Hepatocyte (in vitro differentiated cells): ENCODE data around the gene JCAD. TPM values are rescaled to one million over a fixed set of nuclear protein-coding genes. Genes with fewer than 3 reads are reported as not detected.
A peak's percentile ranks its signal among the peaks of the same experiment; 100 is the strongest.

ENCODE experiments used
- DNase-seq: peaks from one replicate; pipeline ENCODE4 v3.0.0-alpha.2; 2016; ENCODE audit warnings: low spot score
- H2AFZ ChIP-seq: fragments of 200-600 bp; sonication (generic); 2 replicates; pipeline ENCODE4 v1.6.0; 2016; ENCODE audit warnings: antibody characterized with exemption, mild to moderate bottlenecking
- H3K27ac ChIP-seq: fragments of 200-600 bp; sonication (generic); 2 replicates; pipeline ENCODE4 v1.5.1; 2016; ENCODE audit warnings: mild to moderate bottlenecking
- H3K27me3 ChIP-seq: fragments of 200-600 bp; sonication (generic); 2 replicates; pipeline ENCODE4 v1.6.1; 2016
- H3K36me3 ChIP-seq: fragments of 200-600 bp; sonication (generic); replicated peaks from 2 replicates; pipeline ENCODE4 v1.5.1; 2016; ENCODE audit warnings: low read depth; ENCODE audit not compliant: insufficient read depth
- H3K4me1 ChIP-seq: fragments of 200-600 bp; sonication (generic); 2 replicates; pipeline ENCODE4 v1.5.1; 2016; ENCODE audit warnings: mild to moderate bottlenecking, moderate library complexity; ENCODE audit not compliant: insufficient read depth
- H3K4me2 ChIP-seq: fragments of 200-600 bp; sonication (generic); 2 replicates; pipeline ENCODE4 v1.6.0; 2016
- H3K4me3 ChIP-seq: fragments of 200-600 bp; sonication (generic); 2 replicates; pipeline ENCODE4 v1.5.1; 2016; ENCODE audit warnings: mild to moderate bottlenecking
- H3K79me2 ChIP-seq: fragments of 200-600 bp; sonication (generic); 2 replicates; pipeline ENCODE4 v1.6.0; 2017; ENCODE audit warnings: mild to moderate bottlenecking
- H3K9me2 ChIP-seq: fragments of 200-600 bp; sonication (generic); replicated peaks from 2 replicates; pipeline ENCODE4 v1.6.0; 2017; ENCODE audit warnings: mild to moderate bottlenecking; ENCODE audit not compliant: insufficient read depth
- H3K9me3 ChIP-seq: fragments of 200-600 bp; sonication (generic); 2 replicates; pipeline ENCODE4 v1.5.1; 2016; ENCODE audit warnings: low read depth, mild to moderate bottlenecking
- H4K20me1 ChIP-seq: fragments of 200-600 bp; sonication (generic); 2 replicates; pipeline ENCODE4 v1.6.0; 2016; ENCODE audit warnings: mild to moderate bottlenecking; ENCODE audit not compliant: insufficient read depth, poor library complexity, severe bottlenecking
- EZH2 ChIP-seq: fragments of 200-600 bp; sonication (generic); IDR thresholded peaks from 2 replicates; pipeline ENCODE4 v1.6.1; 2016; ENCODE audit warnings: antibody characterized with exemption, mild to moderate bottlenecking, borderline replicate concordance
- EZH2phosphoT487 ChIP-seq: fragments of 200-600 bp; sonication (generic); IDR thresholded peaks from one replicate; pipeline ENCODE4 v1.6.1; 2018; ENCODE audit warnings: antibody characterized with exemption, mild to moderate bottlenecking, low read depth, moderate library complexity; ENCODE audit not compliant: unreplicated experiment, severe bottlenecking
- WGBS: methylation state at CpG from one replicate; pipeline ENCODE4 v1.1.6; 2016; ENCODE audit warnings: low lambda C conversion rate; ENCODE audit errors: missing lambda C conversion rate; 5-methylcytosine and 5-hydroxymethylcytosine counted together
- polyA plus RNA-seq: library from polyadenylated mRNA; unstranded; fragments of >200 nt; fragmentation: Nextera tagmentation; extraction: Ambion mirVana; gene quantifications from 2 replicates; pipeline ENCODE4 v1.2.1, GENCODE V29; 2016
- total RNA-seq: library from RNA; depleted of rRNA; stranded (reverse); fragments of >200 nt; gene quantifications from 2 replicates; pipeline ENCODE4 v1.2.3, GENCODE V29; 2014
- TF ChIP-seq, protein P1 (sequence below): fragments of 200-600 bp; sonication (generic); IDR thresholded peaks from 2 replicates; pipeline ENCODE4 v1.5.1; 2016; ENCODE audit warnings: antibody characterized with exemption, mild to moderate bottlenecking; ENCODE audit not compliant: poor library complexity

JCAD gene
- total and polyA plus RNA-seq, 2 experiments from 2014 or later: 7.0 to 12.8 TPM

DNA sequence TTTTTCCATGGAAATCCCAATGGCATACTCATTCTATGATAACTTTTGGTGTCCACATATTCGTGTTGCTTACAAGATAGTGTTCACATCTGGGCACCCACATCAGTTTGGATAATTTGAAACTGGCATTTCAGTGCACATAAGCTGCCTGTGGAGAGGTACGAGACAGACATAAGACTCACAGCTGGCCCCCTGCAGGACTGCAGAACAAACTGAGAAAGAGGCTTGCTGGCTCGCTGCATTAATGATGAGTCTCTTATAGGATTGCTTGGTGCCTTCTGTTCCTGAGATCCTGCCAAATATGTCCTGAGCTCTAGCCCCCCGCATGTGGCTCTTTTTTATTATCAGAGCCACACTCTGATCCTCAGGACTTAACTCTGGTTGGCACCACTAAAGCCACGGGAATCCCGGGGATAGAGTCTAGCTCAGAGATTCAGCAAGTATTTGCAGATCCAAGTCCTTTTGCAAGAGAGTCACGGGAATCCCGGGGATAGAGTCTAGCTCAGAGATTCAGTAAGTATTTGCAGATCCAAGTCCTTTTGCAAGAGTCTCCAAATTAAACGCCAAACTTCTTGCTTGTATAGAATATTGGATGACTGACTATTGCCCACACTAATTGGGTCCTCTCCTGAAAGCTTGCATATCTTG, 34.0 kb upstream of the JCAD start:
- no peaks in the 10 kb centered on the region for H3K36me3 ChIP-seq
- H3K4me2 ChIP-seq: no peak overlapping the region
- H3K4me3 ChIP-seq: no peak overlapping the region
- no peak overlapping the region for H2AFZ ChIP-seq
- H3K27me3 ChIP-seq: no peaks in the 10 kb centered on the region
- WGBS: 62% methylated on average over 9 of the region's 9 CpGs
- H3K9me3 ChIP-seq: no peaks in the 10 kb centered on the region
- H4K20me1 ChIP-seq: no peaks in the 10 kb centered on the region
- no peak overlapping the region for H3K27ac ChIP-seq
- no peak for TF ChIP-seq EZH2
- TF ChIP-seq, protein P1, sequence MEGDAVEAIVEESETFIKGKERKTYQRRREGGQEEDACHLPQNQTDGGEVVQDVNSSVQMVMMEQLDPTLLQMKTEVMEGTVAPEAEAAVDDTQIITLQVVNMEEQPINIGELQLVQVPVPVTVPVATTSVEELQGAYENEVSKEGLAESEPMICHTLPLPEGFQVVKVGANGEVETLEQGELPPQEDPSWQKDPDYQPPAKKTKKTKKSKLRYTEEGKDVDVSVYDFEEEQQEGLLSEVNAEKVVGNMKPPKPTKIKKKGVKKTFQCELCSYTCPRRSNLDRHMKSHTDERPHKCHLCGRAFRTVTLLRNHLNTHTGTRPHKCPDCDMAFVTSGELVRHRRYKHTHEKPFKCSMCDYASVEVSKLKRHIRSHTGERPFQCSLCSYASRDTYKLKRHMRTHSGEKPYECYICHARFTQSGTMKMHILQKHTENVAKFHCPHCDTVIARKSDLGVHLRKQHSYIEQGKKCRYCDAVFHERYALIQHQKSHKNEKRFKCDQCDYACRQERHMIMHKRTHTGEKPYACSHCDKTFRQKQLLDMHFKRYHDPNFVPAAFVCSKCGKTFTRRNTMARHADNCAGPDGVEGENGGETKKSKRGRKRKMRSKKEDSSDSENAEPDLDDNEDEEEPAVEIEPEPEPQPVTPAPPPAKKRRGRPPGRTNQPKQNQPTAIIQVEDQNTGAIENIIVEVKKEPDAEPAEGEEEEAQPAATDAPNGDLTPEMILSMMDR: no peak
- TF ChIP-seq EZH2phosphoT487: no peak
- H3K9me2 ChIP-seq: no peaks in the 10 kb centered on the region
- H3K79me2 ChIP-seq: no peaks in the 10 kb centered on the region
- peak; percentile 40 for DNase-seq
- H3K4me1 ChIP-seq: no peaks in the 10 kb centered on the region

- Histone ChIP-seq H3K36me3 (no peaks in the 10 kb centered on the region), H3K79me2 (no peaks in the 10 kb centered on the region), H3K4me3 (no peak overlapping the region), H4K20me1 (no peaks in the 10 kb centered on the region), H3K27me3 (no peaks in the 10 kb centered on the region), H3K9me2 (no peaks in the 10 kb centered on the region), H3K27ac (no peak overlapping the region), H3K4me2 (no peak overlapping the region), H3K9me3 (no peaks in the 10 kb centered on the region), H3K4me1 (no peaks in the 10 kb centered on the region), H2AFZ (no peak overlapping the region)
- TF ChIP-seq EZH2phosphoT487: no peak
- DNase-seq: no peak
- WGBS: 85% methylated on average over 13 of the region's 14 CpGs
These were observed 32.9 kb upstream of the JCAD start for GRCh38 chr10:30092151-30092790.

DNA sequence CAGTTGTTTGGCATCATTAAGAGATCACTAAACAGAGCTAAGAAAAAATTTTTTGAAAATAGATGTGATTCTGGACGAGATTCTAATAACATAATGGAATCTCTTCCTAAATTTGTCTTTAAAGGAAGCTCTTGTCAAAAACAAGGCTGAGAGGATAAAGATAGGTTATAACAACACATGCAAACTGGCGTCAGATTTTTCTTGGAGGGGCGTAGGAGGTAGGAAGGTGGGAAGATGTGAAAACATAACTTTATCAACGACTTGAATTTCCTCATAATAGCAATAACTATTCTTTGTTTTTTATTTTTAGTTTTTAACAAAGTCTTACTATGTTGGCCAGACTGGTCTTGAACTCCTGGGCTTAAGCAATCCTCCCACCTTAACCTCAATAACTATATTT, 31.8 kb upstream of the JCAD start:
- no peak for DNase-seq
- 93% methylated on average over 4 of the region's 4 CpGs for WGBS
- no peaks in the 10 kb centered on the region for H3K27me3 ChIP-seq
- no peaks in the 10 kb centered on the region for H3K9me2 ChIP-seq
- H3K4me2 ChIP-seq: no peak overlapping the region
- no peak overlapping the region for H3K27ac ChIP-seq
- no peaks in the 10 kb centered on the region for H3K79me2 ChIP-seq
- H3K9me3 ChIP-seq: no peaks in the 10 kb centered on the region
- no peaks in the 10 kb centered on the region for H4K20me1 ChIP-seq
- H3K36me3 ChIP-seq: no peaks in the 10 kb centered on the region
- TF ChIP-seq, protein P1: no peak
- TF ChIP-seq EZH2: no peak
- H3K4me1 ChIP-seq: no peaks in the 10 kb centered on the region
- H3K4me3 ChIP-seq: no peak overlapping the region
- no peak overlapping the region for H2AFZ ChIP-seq

- H3K9me2 ChIP-seq: no peaks in the 10 kb centered on the region
- TF ChIP-seq EZH2: no peak
- no peak for TF ChIP-seq EZH2phosphoT487
- TF ChIP-seq, protein P1: no peak
- no peaks in the 10 kb centered on the region for H3K9me3 ChIP-seq
- no peak overlapping the region for H3K4me3 ChIP-seq
- H3K36me3 ChIP-seq: no peaks in the 10 kb centered on the region
- 42% methylated on average over 3 of the region's 3 CpGs for WGBS
- H2AFZ ChIP-seq: no peak overlapping the region
- no peaks in the 10 kb centered on the region for H4K20me1 ChIP-seq
- H3K27me3 ChIP-seq: no peaks in the 10 kb centered on the region
- no peak overlapping the region for H3K27ac ChIP-seq
- no peak for DNase-seq
- H3K4me1 ChIP-seq: no peaks in the 10 kb centered on the region
- no peaks in the 10 kb centered on the region for H3K79me2 ChIP-seq
- no peak overlapping the region for H3K4me2 ChIP-seq
These were observed 28.8 kb upstream of the JCAD start for GRCh38 chr10:30088178-30088577.
